Activated CD4-positive, CD25-positive, alpha-beta regulatory T cell treated with anti-CD3 and anti-CD28 coated beads, Interleukin-2, amount 50 U/mL, for 16 hours (primary cell): ENCODE results near the gene COL25A1.
"Not testable (repeated sequence)": the region's sequence is repeated elsewhere in the genome, so short reads cannot be mapped to it uniquely, and the experiment has no call there.

ENCODE experiments used
- DNase-seq: peaks from one replicate; pipeline ENCODE4 v3.0.0-alpha.2; 2020; ENCODE audit warnings: low read depth, low spot score

The COL25A1 gene

GRCh38 chr4:109012286-109012880 lies 290.1 kb downstream of the COL25A1 start:
- no peak for DNase-seq

- no peak for DNase-seq
These were observed 291.0 kb downstream of the COL25A1 start for GRCh38 chr4:109011241-109012026.

DNA sequence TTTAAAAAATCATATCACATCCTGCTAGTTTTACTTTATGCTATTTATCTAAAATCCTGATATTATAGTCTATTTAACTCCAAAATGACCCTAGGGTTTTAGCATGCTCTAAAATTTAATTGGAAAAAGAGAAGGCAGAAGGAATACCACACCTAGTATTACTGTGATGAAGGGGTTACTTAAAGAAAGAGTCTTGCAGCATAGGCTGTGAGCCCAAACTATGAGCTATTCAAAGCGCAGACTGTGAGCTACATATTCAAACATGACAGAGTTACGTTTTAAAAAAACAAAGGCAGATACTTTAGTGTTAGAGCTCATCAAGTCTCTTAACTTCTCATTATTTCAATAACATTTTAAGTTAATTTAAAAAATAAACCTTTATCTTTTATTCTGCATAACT lies 291.9 kb downstream of the COL25A1 start:
- no peak for DNase-seq

GRCh38 chr4:109009909-109010308 lies 292.5 kb downstream of the COL25A1 start:
- DNase-seq, result no peak

GRCh38 chr4:109007976-109008375 lies 294.5 kb downstream of the COL25A1 start:
- DNase-seq, result no peak

GRCh38 chr4:109005523-109005922 lies 296.9 kb downstream of the COL25A1 start:
- DNase-seq, result no peak

- no peak for DNase-seq
These were observed 298.0 kb downstream of the COL25A1 start for GRCh38 chr4:109004418-109004817.

- no peak for DNase-seq
These were observed 298.5 kb downstream of the COL25A1 start for GRCh38 chr4:109003964-109004363.

DNA sequence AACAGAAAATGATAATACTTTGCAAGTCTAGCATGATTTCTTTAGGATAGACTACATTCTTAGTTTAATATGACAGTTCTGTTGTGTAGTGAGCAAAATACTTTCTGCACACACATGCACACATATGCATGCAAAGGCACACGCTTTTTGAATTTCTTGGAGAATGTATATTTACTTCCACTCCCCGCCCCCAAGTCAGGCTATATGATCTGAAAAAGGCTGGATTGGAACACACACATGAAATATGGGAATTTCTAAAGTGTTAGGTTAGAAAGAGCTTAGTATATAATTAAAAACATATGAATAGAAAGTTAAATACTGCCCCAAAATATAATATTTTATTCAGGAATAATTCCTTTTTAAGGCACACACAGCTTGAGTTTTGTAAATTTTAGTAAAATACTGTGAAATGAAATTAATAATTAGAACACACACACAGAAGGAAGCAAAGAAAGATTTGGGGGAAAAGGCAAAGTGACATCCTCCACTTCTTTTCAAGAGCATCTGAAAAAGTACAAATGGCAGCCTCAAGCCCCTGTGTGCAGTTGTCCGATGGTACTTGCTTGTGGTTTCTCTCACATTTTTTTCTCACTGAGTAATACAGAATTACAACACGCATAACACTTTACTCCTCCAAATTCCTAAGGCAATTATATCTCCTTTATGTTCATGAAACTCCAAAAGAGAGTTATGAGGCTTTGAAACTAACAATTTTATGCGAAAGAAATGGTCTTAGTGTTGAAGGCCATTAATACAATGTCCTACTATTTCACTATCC lies 310.7 kb downstream of the COL25A1 start:
- DNase-seq, result no peak

DNA sequence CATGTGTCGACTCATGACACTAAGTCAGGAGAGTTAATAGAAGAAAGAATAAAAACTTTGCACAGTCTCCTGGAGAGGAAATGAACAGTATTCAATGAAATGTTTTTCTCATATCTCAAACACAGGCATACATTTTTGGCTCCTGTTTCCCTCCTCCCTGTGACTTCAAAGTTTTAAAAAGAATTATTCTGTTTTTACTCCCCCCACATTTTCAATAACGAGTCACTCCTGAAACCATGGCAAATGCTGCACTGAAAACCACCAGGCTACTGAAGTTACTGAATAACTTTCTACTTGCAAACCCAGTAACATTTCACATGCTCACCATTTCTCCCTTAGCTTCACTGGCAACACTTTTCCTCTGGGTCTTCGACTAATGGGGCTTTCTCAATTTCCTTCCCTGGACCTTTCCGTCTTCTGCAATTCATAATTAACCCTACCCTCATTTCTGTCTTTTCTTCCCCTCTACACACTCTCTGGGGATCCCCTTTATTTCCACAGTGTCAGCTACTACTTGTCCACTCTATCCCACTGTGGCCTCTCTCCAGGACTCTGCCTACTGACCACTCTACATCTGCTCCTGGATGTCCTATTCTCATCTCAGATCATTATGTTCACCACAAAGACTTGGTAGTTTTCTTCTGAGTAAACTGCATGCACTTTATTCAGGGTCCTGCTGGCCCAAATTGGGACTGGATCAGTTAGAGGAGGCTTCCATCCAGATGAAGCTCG lies 313.8 kb downstream of the COL25A1 start:
- no peak for DNase-seq

- not testable (repeated sequence) for DNase-seq
These were observed 318.0 kb downstream of the COL25A1 start for GRCh38 chr4:108984495-108984894.

DNA sequence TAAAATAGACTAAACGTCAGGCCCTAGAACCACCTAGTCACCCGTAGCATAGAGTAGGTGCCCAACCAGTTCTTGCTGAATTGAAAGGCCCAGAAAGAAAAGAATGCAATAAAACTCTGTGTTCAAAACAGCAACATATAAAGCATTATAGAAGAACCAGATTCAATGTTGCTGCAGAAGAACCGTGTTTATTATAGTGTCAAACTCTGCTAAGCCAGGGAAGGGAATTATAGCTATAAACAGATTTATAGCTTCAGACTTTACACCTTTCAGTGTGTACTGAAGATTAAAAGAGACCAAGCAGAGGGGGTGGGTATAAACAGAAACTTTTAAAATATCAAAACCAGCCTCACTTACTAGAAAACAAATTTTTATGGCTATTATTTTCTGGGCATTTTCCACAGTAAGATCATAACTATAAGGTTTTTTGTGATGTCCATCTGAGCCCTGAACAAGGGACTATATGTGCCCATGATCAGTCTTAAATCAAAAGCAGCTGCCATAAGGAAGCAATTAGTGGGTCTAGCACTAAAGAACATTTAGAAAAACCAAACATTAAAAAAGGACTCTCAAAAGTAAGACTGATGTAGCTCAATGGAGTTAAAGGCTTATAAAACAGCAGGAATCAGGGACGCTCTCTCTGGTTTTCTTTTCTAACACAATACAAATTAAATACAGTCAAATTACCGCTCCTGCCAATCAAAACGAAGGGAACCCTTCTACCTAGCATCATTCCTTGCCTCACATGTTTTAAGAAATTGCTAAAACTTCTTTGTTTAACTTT lies 319.9 kb downstream of the COL25A1 start:
- DNase-seq, result no peak

DNA sequence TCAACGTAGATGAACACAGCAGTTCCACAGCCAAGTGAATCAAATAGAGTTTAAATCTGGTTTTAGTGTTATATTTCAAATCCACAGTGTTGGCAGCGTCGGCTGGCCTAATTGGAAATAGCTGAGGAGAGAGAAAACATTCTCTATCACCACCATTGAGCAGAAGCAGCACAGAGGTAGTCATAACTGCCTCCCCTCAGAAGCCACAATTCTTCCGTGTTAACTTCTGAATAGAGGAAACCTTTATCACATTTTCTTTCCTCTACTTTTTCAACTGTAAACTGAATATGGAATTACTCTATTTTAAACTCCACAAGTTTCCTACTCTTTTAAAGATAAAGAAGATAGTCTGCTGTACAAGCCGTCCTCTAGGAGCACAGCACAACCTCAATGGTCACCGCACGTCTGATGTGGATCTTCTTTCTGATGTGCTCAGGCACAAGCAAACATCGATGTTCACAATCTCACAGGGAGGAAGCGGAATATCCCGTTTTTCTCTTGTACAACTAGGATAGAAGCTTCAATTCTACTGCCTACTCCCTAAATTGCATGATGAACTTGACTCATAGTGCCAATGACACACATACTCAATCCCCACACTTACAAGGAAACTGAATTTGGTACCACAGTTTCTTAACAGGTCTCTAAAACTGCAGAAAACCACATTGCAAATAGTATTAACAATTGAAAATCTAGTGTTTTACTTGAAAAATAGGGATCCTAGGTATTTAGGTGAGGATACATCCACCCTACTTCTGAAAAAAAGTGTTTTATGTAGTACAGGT lies 321.8 kb downstream of the COL25A1 start:
- DNase-seq, result no peak

DNA sequence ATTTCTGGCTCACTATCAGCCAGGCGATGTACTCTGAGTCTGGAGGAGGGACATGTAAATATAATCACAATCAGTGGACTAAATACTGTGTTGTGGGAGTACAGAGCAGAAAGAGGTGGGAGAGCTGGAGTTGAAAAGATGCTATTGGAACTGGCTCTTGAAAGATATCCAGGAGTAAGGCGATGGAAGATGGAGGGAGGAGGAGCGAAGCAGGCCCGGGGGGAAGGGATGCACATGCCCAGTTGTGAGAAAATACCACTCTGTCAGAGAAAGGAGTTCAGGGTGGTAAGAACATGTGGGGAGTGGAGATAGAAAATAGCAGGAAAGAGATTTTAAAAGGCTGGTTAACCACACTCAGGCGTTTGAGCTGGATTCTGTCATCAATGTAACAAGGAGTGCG lies 322.7 kb downstream of the COL25A1 start:
- DNase-seq, result no peak

GRCh38 chr4:108978066-108978465 lies 324.4 kb downstream of the COL25A1 start:
- DNase-seq, result no peak

DNA sequence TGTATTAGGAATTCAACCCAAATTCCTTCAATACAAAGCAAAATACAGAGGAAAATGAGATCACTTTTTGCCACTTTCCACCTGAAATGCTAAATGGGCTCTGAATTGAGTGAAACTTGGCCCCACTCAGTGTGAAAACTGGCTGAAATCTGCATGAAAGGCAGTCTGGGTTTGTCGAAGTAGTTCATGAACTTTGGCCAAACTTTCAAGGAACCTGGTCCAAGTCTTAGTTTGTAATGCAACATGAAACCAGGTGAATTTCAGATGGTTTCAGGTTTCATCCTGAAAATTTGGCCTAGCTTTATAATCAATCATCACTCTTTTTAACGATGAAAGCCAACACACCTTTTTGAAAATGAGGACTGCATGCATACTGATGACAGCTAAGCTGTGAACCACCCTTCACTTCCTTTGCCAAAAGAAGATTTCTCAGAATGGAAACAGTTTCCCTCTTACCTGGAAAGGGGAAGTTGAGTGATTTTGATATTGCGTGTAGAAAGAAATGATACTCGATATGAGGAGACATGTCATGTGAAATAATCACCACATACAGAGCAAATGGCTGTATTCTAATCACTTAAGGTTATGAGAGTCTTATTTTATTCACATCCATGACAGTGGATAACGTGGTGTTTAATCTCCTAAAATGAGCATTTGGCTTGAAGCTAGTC lies 329.7 kb downstream of the COL25A1 start:
- DNase-seq, result no peak

DNA sequence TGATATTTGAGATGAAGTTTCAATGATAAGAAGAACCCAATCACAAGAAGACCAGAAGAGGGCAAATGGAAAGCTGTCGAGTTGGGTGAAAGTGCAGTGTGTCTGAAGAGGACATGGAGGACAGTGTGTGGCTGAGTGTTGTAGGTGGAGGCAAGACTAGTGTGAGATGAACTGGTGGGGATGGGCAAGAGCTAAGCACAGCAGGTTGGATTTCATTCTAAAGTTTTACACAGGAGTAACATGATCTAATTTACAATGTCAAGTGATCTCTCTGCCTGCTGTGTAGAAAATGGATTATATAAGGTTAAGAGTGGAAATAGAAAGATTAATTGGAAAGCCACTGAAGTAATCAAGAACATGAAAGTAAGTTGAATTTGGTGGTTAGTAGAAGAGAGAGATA lies 331.0 kb downstream of the COL25A1 start:
- DNase-seq, result no peak

DNA sequence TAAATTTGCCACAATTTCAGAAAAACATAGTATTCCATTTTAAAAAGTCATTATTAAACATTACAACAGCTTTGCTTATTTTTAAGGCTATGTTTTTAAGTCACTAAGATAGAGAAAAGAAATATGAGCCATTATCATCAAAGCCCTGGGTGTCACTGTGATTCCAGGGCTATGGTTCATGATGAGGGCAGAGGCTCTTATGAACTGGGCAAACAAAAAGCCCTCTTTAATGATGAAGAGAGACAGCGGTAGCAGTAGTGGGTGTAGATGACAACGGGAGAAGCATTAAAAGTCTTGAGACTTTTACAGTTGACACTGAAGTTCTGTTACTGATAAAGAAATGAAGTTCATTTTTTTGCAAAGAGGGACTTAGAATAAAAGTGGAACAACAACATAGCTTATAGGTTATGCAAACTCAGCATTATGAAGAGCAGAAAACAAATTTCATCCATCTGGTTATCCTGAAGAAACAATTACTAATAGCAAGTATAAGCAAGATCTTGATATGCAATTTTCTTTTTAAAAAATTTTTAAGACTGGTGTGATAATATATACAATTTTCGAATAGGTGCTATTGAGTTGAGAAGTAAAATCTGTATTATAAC lies 336.9 kb downstream of the COL25A1 start:
- no peak for DNase-seq

- no peak for DNase-seq
These were observed 337.4 kb downstream of the COL25A1 start for GRCh38 chr4:108965016-108965415.
